NCI-H524 (cell line): ENCODE data around the gene MTFMT.
A peak's percentile ranks its signal among the peaks of the same experiment; 100 is the strongest.
"Not testable (repeated sequence)": the region's sequence is repeated elsewhere in the genome, so short reads cannot be mapped to it uniquely, and the experiment has no call there.

Experiments used
- DNase-seq, 2 experiments: peaks; one replicate each; lab custom pipeline; 2025; lab: John Stamatoyannopoulos, UW

The MTFMT gene

GRCh38 chr15:65038836-65039235 is 9.4 kb upstream of the MTFMT start:
- no peak for DNase-seq

GRCh38 chr15:65038428-65038827 is 9.0 kb upstream of the MTFMT start:
- no peak for DNase-seq

GRCh38 chr15:65037309-65037708 is 7.9 kb upstream of the MTFMT start:
- no peak for DNase-seq

- no peak for DNase-seq
Measured at GRCh38 chr15:65034719-65035118, 5.3 kb upstream of the MTFMT start.

- DNase-seq, result peak; percentile 15 to 77
Measured at GRCh38 chr15:65033659-65034269, 4.3 kb upstream of the MTFMT start.

- peak; percentile 83 to 94 for DNase-seq
Measured at GRCh38 chr15:65032801-65033537, 3.5 kb upstream of the MTFMT start.

- no peak for DNase-seq
Measured at GRCh38 chr15:65029736-65030208, 333 bp upstream of the MTFMT start.

GRCh38 chr15:65028338-65028737 is 1.1 kb downstream of the MTFMT start:
- no peak for DNase-seq

GRCh38 chr15:65027593-65027992 is 1.8 kb downstream of the MTFMT start:
- no peak for DNase-seq

GRCh38 chr15:65026756-65027155 is 2.7 kb downstream of the MTFMT start:
- no peak for DNase-seq

- DNase-seq, result no peak
Measured at GRCh38 chr15:65021488-65021887, 8.0 kb downstream of the MTFMT start.

- no peak for DNase-seq
Measured at GRCh38 chr15:65020419-65020818, 9.0 kb downstream of the MTFMT start.

- DNase-seq, result not testable (repeated sequence)
Measured at GRCh38 chr15:65011198-65011597, 18.2 kb downstream of the MTFMT start.

GRCh38 chr15:65008983-65009382 is 20.5 kb downstream of the MTFMT start:
- peak in 1 of 2 experiments; percentile 52 for DNase-seq

GRCh38 chr15:65006876-65007275 is 22.6 kb downstream of the MTFMT start:
- DNase-seq, result no peak

GRCh38 chr15:65004993-65005392 is 24.4 kb downstream of the MTFMT start:
- DNase-seq, result no peak

- no peak for DNase-seq
Measured at GRCh38 chr15:64997745-64998375, 31.6 kb downstream of the MTFMT start.

- no peak for DNase-seq
Measured at GRCh38 chr15:64997066-64997465, 32.4 kb downstream of the MTFMT start.

- no peak for DNase-seq
Measured at GRCh38 chr15:64993290-64993689, 36.1 kb downstream of the MTFMT start.

- DNase-seq, result peak; percentile 34 to 68
Measured at GRCh38 chr15:64991536-64992135, 37.8 kb downstream of the MTFMT start.

GRCh38 chr15:64990168-64990470 is 39.3 kb downstream of the MTFMT start:
- DNase-seq, result no peak

- peak; percentile 93 to 94 for DNase-seq
Measured at GRCh38 chr15:64989416-64990167, 39.8 kb downstream of the MTFMT start, which contains the start of gene SPG21. TSS of gene SPG21 (minus strand) at chr15:64989914. CDS start at chr15:64983569, 6,345 bp downstream.
